GM18507 (cell line): ENCODE results near the gene TLE3.

ENCODE experiments used
- DNase-seq: peaks from one replicate; pipeline ENCODE4 v3.0.0; 2011; ENCODE audit warnings: low read depth; ENCODE audit not compliant: insufficient read length; ENCODE audit errors: extremely low spot score
- FAIRE-seq: peaks from 2 replicates; lab custom pipeline; 2011; peaks lifted over from hg19 to GRCh38; lab: Jason Lieb, UNC

TLE3 gene

DNA sequence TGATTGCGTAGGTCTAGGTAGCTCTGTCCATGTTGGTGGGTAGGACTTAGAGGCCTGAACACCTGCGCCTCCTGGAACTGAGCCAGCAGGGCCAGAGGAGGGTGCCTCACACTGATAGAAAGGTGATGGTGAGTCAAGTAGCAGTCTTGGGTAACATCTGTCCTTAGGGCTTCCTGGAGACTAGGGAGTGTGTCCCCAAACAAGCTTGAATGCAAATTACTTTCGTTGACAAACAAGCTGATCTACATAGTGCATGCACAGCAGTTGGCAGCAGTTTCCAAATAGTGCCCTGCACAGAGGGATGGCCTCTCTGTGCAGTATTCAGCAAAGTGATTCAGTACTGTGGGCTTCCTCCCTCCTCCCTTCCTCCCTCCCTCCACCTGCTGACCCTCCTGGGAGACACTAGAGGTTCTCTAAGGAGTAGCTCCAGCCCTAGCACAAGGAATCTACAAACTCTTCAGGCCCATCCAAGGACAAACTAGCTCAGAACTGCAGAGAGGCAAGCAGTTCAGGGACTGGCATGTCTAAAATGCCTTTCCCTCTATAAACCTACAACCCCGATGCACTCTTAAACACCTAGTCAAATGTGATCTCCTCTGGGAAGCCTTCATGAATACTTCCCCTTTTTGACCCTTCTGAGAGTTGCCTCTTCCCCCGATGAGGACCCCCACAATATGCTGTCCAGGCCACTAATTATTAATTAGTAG is 61.0 kb downstream of the TLE3 start:
- peak; percentile 97 for FAIRE-seq
- DNase-seq, result peak; percentile 62

DNA sequence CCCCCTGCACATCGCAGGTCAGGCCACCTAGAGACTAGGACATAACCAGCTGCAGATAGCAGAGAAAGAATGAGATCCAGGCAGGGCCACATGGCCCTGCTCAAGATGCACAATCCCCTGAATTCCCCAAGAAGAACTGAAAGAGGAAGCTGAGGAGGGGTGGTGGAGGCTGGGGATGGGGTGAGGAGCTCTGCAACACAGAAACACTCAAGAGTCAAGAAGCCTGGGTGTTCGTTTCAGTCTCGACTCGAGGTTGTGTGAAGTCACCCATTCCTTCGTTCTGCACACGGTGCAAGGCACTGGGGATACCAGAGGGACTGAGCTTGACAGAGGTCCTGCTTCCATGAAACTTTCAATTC is 62.0 kb downstream of the TLE3 start:
- FAIRE-seq, result peak; percentile 99
- DNase-seq, result no peak

DNA sequence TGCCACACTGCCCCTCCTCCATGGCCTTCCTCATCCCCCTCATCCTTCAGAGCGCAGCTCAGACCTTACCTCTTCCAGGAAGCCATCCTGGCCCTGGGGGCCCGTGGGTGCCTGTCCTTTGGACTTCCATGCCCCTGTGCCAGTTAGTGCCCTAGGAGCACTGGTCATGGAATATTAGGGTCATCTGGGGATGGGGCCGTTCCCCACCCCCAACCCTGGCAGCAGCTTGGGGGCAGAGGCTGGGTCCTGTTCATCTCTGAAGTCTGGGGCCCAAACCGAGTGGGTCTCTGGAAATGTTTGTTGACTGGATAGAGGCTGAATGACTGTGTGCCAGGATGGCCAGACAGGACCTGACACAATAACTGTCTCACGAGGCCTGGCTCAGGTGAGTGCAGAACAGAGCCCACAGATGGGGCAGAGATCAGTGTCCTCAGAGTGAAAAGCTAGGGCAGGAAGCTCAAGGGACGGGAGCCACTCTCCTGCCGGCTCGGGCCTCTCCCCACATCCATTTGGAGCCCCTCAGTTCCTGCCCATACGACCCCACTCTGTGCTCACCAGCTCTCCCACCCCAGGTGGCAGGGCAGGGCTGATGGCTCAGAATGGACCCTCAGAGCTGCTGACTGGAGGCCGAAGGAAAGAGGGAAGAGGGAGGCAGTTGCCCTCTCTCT is 62.5 kb downstream of the TLE3 start:
- FAIRE-seq (no peak), DNase-seq (no peak)

DNA sequence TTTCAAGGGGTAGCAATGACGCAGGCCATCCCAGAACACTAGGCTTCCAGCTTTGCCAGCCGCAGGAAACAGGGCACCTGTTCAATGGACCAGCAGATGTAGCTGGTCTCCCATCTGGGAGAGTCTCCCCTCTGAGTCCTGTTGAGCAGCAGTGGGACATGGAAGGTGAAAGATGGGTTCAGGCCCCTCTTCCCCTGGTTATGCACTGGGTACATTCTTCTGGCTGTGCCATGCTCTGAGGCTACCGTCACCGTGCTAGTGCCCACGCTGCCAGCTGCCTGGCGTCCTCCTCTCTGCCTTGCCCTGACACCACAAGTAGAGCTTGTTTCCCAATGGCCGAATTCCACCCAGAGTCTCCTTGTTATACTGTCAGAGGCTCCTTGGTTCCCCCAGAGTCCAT is 63.1 kb downstream of the TLE3 start:
- FAIRE-seq (no peak), DNase-seq (no peak)

DNA sequence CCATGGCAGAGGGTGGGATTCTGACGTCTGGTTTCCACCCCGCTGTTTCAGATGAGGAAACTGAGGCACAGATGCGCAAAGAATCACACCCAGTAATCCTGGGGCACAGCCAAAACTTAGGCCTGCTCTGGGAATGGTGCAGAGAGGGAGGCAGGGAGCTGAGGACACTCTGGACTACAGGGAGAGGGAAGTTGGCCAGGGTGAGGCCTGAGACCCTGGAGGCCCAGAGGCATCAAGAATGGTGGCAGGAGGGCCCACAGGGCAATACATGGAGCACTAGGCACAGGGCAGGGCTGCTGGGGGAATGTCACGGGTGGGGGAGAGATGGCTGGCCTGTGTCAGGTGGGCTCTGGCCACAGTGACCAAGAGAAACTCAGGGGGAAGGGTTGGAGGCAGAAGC is 63.6 kb downstream of the TLE3 start:
- DNase-seq (no peak), FAIRE-seq (no peak)

DNA sequence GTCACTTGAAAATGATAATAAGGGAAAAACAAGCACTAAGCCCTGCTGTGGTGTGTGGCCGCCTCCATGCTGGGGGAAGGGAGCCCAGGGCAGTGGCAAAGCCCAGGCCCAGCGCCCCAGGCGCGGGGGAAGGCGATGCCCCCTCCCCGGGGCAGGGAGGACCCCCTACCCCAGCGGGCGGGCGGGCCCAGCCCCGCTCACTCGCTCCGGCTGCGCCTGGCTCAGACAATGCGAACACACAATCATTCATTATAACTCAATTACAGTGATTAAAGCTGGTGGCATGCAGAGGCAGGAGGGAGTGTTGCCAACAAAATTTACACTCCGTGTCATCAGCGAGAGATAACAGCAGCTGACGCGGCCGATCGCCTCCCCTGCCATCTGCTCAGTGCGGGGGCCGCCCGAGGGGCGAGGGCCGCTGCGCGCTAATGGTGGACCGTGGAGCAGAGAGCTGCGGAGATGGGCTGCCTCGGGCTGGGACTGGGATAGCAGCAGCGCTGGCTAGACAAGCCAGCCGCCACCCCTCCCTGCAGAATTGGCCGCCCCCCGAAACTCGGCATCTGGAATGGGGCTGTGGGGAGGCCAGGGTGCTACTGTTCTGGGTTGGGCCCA is 64.1 kb downstream of the TLE3 start:
- DNase-seq (no peak), FAIRE-seq (no peak)

DNA sequence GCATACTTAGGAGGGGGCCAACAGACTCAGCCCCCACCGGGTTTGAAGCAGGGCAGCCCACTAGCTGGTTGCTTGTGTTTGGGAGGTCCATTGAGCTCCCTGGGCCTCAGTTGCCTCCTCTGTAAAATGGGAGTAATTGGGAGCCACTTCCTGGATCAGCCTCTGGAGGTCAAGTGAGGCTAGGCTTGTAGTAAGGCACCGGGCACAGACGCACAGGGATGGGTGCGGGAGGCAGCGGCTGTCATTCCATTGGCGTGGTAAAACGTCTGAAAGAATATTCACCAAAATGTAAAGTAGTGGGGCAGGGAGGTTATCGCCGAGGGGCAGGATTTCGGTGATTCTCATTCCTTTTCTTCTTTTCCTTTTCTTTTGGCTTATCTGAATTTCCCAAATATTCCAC is 64.6 kb downstream of the TLE3 start:
- no peak for DNase-seq

DNA sequence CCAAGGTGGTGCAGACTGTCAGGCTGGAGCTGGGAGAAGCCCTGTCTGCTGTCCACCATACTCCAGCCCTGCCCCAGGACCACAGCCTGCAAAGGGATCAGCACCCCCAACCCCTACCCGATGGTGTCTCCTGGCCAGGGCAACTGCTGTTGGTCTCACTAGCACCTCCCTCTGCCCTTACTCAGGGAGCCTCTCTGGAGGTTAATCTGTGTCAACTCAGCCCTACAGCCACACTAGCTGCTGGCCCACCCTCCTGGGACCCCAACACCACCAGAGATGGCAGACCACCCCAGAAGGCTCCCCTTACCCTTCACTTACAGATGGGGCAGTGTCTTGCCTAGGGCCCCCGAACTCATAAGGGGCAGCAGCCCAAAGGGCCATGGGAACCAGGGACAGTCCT is 65.2 kb downstream of the TLE3 start:
- FAIRE-seq (no peak), DNase-seq (no peak)

More for the DNA sequence above, 64.6 kb downstream of the TLE3 start:
- FAIRE-seq, result no peak

DNA sequence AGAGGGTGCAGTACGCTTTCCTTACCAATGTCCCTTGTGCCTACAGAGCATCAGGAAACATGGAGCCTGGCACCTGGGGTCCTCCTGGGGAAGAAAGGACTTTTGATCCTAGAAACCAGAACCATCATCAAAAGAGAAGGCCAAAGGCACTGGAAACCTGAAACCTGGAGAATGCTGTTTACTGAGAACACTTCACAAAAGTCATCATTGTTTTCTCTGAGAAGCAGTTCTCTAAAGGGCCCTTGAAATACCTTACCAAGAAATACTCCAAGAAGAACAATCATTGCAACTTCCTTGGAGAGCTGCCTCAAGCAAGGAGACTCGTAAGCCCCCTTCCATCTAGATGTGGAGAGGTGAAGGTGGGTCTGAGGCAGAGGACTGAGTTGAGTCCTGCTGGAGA is 66.0 kb downstream of the TLE3 start:
- DNase-seq, result no peak
- no peak for FAIRE-seq

DNA sequence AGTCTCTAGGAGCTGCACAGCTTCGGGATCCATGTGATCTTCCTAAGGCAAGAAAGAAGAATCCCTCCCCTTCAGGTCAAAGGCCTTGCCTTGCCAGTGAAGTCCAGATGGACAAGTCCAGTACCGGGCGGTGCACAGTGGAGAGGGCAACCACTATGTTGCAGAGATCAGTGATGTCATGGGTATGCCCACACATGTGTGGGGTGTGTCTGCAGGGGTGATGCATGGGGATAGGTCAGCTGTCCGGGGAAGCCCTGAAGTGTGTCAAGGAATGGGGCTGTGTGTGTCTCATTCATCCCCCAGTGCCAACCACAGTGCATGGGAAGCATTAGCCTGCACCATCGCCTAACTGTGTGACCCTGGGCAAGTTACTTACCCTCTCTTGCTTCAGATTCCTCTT is 66.5 kb downstream of the TLE3 start:
- no peak for DNase-seq
- no peak for FAIRE-seq

DNA sequence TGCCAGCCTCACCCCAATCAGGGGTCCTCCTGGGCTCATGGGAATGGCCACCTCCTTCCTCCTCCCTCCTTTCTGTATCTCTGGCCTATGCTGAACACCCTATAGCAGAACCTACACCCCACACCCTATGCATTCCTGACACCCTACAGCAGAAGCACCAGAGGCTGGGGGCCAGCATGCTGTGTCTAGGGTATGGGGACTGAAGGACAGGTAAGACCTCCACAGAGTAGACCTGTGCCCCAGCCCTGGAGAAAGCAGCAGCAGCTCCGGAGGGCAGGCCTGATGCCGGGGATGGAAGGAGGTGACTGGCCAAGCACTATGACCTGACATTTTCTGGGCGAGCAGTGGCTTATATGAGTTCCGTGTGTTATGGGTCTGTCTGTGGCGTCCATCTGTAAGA is 66.9 kb downstream of the TLE3 start:
- DNase-seq (no peak), FAIRE-seq (no peak)

DNA sequence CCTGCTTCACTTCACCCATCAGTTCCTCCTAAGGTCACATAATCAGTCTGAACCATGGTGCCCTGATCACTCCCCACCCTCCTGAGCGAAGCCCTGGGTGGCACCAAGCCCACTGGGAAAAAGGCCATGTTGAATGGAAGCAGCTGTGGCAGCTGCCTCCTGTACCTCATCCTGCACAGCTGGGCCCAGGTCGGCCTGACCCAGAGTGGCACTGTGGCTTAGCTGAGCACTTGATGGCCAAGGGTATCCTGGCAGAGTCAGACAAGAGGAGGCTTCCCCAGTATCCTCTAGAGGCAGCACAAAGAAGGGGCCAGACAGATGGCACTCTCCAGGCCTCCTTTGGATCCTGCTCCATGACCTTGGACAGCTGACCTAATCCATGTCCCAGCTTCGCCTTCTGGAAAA is 68.4 kb downstream of the TLE3 start:
- DNase-seq (no peak), FAIRE-seq (no peak)

DNA sequence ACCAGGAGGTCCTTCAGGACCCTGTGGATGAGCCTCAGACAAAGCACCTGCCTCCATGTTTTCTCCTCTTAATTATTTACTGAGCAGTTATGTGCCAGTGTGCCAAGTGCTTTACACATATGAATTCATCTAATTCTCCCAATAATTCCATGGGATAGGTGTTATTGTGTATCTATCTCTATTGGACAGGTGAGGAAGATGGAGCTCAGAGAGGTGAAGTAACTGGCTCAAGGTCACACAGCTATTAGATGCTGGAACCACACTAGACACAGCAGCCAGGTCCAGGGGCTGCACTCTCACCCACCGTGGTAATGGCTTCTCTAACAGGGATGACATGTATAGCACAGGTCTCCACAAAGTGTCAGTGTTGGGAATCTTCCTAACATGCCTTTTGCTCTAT is 70.2 kb downstream of the TLE3 start:
- FAIRE-seq, result no peak
- no peak for DNase-seq

DNA sequence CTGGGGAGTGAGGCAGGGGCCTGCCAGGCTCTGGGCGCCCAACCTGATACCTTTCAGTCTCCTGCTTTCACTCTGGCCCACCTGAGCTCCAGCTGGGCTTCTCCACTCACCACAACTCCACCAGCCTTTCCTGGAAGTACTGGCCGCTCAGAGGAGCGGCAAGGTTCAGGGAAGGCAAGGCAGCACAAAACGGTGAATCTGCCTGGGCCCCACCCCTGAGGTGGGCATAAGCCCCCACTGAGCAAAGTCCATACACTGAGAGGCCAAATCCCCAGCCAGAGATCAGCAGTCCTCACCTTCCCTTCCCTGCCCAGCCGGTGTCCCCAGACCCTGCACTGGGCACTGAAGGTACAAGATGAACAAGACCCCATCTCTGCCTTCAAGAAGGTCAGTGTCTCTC is 70.7 kb downstream of the TLE3 start:
- no peak for DNase-seq
- no peak for FAIRE-seq

DNA sequence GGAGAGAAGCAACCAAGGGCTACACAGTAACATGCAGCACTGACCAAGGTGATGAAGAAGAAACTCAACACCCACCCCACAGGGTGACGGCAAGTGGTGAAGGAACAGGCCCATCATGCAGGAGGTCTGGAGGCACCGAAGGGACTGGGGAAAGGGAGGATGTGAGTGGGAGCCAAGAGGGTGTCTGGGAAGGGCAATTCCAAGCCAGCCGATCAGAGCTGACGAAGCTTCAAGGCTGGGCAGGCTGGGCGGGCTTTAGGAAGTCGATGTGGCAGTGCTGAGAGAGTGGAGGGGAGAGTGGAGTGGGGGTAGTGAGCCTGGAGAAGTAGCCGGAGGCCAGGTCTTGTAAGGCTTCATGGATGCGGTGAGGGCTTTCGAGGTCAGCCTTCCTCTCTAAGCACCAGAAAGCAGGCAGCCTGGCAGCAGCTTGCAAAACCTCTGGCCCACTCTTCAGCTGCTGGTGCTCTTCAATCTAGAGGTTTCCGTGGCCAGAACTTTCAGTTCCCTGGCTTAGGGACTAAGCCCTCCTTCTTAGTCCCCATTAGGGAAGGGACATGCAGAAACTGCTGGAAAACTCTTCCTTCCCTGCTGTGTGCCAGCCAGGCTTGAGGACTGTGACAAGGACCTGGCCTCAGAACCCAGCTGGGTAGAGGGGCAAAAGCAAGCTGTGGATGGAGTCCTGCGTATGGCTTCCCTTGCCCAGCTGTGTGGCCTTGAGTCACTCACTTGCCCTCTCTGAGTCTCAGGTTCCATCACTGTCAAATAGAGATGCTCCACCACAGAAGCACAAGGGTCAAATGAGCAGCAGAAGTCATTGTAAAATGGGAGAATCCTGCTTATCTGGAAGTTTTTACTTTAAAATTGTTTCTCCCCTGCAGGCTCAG is 72.1 kb downstream of the TLE3 start:
- FAIRE-seq, result no peak
- no peak for DNase-seq

DNA sequence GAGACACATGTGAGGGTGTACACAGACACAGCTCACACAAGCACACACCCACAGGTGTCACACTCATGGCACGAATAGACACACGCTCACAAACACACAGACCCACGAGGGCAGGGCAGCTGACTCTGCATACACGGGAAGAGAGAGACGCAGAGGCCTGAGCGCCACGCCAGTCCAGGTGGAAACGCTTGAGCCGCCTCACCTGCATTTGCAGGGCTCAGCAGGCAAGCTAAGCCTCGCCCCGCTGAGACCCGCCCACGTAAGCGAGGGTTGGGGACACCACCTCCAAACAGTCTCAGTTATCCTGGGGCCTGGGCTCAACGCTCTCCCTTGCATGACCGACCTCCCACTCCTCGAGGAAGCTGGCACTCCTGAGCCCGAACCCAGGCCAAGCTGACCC is 73.2 kb downstream of the TLE3 start:
- FAIRE-seq, result no peak
- DNase-seq, result no peak

DNA sequence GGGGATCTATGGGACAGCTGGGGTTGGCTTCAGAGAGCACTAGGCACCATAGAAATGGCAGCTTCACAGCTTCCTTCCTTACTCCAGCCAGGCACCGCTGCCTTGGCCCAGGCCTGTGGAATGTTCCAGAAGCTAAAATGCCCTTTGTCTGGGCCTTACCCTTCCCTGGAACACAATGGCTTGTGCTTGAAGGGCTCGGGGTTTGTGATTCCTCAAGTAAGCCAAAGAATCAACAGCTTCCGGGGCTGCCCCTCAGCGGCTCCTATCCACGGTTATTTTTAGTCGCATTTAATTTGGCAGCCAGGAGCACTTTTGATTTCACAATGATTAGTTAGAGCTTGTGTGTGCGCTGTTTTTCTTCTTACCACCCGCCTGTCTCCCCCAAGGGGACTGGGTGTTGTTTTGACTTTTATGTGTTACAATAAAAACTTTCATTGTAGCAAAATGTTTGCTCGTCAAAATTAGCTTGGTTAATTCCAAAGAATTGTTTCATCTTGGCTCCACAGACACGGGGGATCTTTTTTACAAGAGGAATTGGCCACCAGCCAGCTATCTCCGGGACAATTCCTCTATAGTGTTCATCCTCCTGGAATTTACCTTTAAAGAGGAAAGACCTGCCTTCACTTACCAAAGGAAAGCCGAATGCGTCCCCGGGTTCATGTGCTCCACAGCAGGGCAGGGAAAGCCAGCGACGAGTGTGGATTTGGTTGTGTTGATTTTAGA is 73.8 kb downstream of the TLE3 start:
- FAIRE-seq, result no peak
- no peak for DNase-seq

DNA sequence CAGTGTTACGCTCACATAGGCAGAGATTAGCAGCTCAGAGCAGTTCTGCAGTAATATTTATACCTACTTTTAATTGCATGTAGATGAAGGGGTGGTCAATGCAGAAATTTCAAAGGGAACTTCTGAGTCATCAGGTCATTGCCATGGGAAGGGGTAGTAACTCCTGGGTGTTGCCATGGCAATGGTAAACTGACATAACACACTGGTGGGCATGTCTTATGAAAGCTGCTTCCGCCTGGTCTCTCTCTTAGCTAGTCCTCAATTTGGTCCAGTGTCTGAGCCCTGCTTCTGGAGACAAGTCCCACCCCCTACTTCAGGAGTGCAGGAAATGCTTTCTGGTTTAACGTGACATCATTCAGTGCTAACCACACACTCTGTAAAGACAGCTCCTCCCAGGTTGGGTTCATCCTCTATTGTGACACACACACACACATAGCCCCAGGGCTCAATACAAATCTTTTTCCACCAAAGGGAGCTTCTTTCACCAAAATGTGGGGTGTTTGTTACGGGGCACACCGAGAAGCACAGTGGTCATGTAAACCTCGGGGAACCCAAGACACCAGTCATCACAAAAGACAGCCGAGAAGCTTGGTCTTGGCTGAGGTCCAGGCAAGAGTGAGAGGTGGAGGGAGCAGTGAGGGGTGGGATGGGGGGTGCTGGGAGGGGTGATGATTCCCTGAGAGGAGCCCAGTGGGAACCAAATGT is 74.5 kb downstream of the TLE3 start:
- DNase-seq, result peak; percentile 56
- peak; percentile 96 for FAIRE-seq

DNA sequence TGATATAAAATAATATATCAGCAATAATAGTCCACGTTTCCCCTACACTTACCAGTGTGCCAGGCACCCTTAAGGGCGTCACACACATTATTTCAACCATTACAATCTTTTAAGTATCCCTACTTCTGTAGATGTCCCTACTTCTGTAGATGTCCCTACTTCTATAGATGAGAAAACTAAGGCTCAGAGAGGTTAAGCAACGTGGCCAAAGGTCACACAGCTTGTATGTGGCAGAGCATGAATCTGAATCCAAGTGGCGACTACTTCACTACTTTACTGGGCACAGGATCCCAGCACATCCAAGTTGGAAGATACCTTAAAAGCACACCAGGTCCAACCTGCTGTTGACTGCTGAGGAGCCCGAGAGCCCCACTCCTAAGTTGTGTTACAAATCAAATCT is 77.5 kb downstream of the TLE3 start:
- FAIRE-seq, result no peak
- no peak for DNase-seq
